ENCODE measurements around the gene C1GALT1. TPM values are rescaled to one million over a fixed set of nuclear protein-coding genes. Genes with fewer than 3 reads are reported as not detected.
"Not testable (repeated sequence)": the region's sequence is repeated elsewhere in the genome, so short reads cannot be mapped to it uniquely, and the experiment has no call there.

Gene C1GALT1
- 10 to 100 TPM in 3 of 4 donors, 1 to 10 TPM in 1; 10.0 to 62.0 (median 14.1) TPM for polyA plus RNA-seq
- long read RNA-seq, donor 1, full-length matches to known transcripts = 44 of 95 reads
- long read RNA-seq, donor 1, partial matches to known transcripts = 51 of 95 reads
- long read RNA-seq, donor 1, other reads (novel, unspliced or antisense) = 0 of 95 reads
- long read RNA-seq, donor 2, full-length matches to known transcripts = 3 of 8 reads
- long read RNA-seq, donor 2, partial matches to known transcripts = 5 of 8 reads
- long read RNA-seq, donor 2, other reads (novel, unspliced or antisense) = 0 of 8 reads
- long read RNA-seq, donor 3, full-length matches to known transcripts = 8 of 17 reads
- long read RNA-seq, donor 3, partial matches to known transcripts = 9 of 17 reads
- long read RNA-seq, donor 3, other reads (novel, unspliced or antisense) = 0 of 17 reads
- long read RNA-seq, donor 4 = 0 reads
- long read RNA-seq, donor 5, full-length matches to known transcripts = 3 of 3 reads
- long read RNA-seq, donor 5, partial matches to known transcripts = 0 of 3 reads
- long read RNA-seq, donor 5, other reads (novel, unspliced or antisense) = 0 of 3 reads
- long read RNA-seq, donor 6, full-length matches to known transcripts = 11 of 19 reads
- long read RNA-seq, donor 6, partial matches to known transcripts = 8 of 19 reads
- long read RNA-seq, donor 6, other reads (novel, unspliced or antisense) = 0 of 19 reads
- long read RNA-seq, donor 7, full-length matches to known transcripts = 11 of 17 reads
- long read RNA-seq, donor 7, partial matches to known transcripts = 6 of 17 reads
- long read RNA-seq, donor 7, other reads (novel, unspliced or antisense) = 0 of 17 reads
- long read RNA-seq, donor 8 = 0 reads
- long read RNA-seq, donor 9, full-length matches to known transcripts = 2 of 2 reads
- long read RNA-seq, donor 9, partial matches to known transcripts = 0 of 2 reads
- long read RNA-seq, donor 9, other reads (novel, unspliced or antisense) = 0 of 2 reads
- long read RNA-seq, donor 10, full-length matches to known transcripts = 12 of 22 reads
- long read RNA-seq, donor 10, partial matches to known transcripts = 10 of 22 reads
- long read RNA-seq, donor 10, other reads (novel, unspliced or antisense) = 0 of 22 reads

DNA sequence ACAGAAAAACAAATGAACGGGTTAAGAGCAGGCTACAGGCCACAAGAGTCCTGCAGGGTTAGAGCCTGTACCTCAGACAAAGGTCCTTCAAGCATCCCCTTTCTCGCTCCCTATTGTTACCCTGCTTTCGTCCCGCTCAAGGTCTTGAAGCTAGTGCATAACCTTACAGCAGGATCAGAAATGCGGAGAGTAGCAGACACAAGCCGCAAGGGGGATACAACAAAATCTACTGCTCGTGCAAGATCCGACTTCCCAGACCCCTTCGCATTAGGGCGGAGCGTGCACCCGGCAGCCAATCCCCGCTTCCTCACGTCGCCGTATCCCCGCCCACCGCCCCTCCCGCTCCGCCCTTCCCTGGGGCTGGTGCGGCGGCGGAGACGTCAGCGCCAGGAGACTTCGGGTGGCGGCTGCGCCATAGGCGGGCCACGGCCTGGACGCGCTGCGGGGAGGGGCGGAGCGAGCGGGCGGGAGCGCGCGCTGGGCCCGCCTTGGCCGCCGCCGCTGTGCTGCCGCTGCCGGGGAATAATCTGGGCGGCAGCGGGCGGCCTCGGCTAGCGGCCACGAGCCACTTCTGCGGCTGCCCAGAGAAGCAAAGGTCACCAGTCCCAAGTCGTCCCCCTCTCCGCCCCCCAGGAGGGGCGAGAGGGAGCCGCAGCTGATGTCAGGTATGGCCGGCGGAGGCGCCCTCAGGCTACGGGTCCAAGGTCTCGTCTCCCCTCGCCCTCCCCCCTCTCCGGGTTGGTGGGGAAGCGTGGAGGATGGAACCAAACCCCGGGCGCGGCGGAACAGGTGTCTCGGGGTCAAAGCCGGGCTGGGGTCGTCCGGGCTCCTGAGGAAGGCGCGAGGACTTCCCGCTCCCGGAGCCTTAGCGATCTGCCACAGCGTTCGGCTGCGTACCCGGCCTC is at the start of gene C1GALT1:
TSS of gene C1GALT1 (plus strand) at position 389 of the 905 bp plus-strand sequence. CDS start 51,776 bp downstream, outside the sequence.
- peak within 1 kb of the TSS; percentile 96 to 99 (median 97) for H3K27ac ChIP-seq (ENCODE audit: low read depth in 1 of 3, low read length in 2 of 3)
- WGBS, 3 donors = 0 to 1% (median 0%) methylated on average over 53 to 82 of the region's 82 CpGs
- H3K36me3 ChIP-seq (ENCODE audit: control insufficient read depth in 3 of 3, insufficient read depth in 2 of 3, low read depth in 1 of 3, low read length in 3 of 3) = no peaks in the 10 kb centered on the region
- peak within 1 kb of the TSS; percentile 82 to 97 (median 95) for H3K4me3 ChIP-seq (ENCODE audit: low read depth in 1 of 3, low read length in 3 of 3)
- FAIRE-seq (no peak), DNase-seq (peak; percentile 97 to 99)
- peaks cover 0 to 32% (median 14%) of the 10 kb centered on the region in 3 donors for H3K4me1 ChIP-seq (ENCODE audit: control insufficient read depth in 3 of 3, insufficient read depth in 2 of 3, low read depth in 1 of 3, low read length in 2 of 3)
- H3K9me3 ChIP-seq (ENCODE audit: control insufficient read depth in 2 of 2, insufficient read depth in 1 of 2, low read depth in 1 of 2, low read length in 1 of 2) = no peaks in the 10 kb centered on the region
- H3K27me3 ChIP-seq (ENCODE audit: control insufficient read depth in 3 of 3, insufficient read depth in 3 of 3, low read length in 3 of 3) = no peaks in the 10 kb centered on the region

DNA sequence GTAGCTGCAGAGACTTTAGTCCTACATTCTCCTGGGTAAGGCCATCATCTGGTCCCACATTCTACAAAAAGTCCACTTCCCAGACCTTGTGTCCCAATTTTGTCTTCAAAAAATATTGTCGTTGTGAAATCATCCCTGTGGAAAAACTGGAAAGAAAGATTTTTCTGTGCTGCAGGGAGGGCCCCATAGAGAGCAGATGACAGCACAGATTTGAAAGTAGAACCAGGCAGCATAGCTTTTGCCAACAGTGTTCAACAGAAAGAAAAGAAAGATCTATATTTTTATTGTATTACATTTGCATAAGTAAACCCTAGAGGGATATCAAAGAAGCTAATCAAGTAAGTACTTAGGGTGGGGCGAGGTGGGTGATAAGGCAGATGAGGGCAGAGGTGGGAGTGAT is 48.3 kb upstream of the C1GALT1 start:
- H3K9me3 ChIP-seq (ENCODE audit: control insufficient read depth in 2 of 2, insufficient read depth in 1 of 2, low read depth in 1 of 2, low read length in 1 of 2) = no peaks in the 10 kb centered on the region
- DNase-seq (peak in 1 of 2 donors; percentile 43), FAIRE-seq (no peak)
- no peaks in the 10 kb centered on the region for H3K36me3 ChIP-seq (ENCODE audit: control insufficient read depth in 3 of 3, insufficient read depth in 2 of 3, low read depth in 1 of 3, low read length in 3 of 3)
- 8 to 47% (median 31%) methylated on average over 2 of the region's 2 CpGs for WGBS, 3 donors
- no peak overlapping the region for H3K27ac ChIP-seq (ENCODE audit: low read depth in 1 of 3, low read length in 2 of 3)
- H3K27me3 ChIP-seq (ENCODE audit: control insufficient read depth in 3 of 3, insufficient read depth in 3 of 3, low read length in 3 of 3) = no peaks in the 10 kb centered on the region
- no peak overlapping the region for H3K4me3 ChIP-seq (ENCODE audit: low read depth in 1 of 3, low read length in 3 of 3)
- peaks cover 6 to 14% (median 13%) of the 10 kb centered on the region in 3 donors for H3K4me1 ChIP-seq (ENCODE audit: control insufficient read depth in 3 of 3, insufficient read depth in 2 of 3, low read depth in 1 of 3, low read length in 2 of 3)

DNA sequence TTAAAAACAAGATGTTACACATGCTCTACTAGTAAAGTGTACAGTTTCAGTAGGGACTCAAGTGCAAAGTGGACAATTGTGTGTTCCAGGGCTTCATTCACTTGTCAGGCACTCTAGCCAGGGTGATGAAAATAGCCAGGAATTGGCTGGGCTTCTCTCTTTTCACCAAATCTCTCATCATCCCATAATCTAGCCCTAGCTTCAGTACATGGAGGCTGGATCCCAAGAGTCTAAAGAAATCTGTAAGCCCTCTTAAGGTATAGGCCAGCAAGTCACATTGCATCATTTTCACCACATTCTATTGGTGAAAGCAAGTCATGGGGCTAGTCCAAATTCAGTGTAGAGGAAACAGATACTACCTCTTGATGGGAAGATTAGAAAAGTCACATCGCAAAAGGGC is 47.3 kb upstream of the C1GALT1 start:
- peaks cover 6 to 14% (median 13%) of the 10 kb centered on the region in 3 donors for H3K4me1 ChIP-seq (ENCODE audit: control insufficient read depth in 3 of 3, insufficient read depth in 2 of 3, low read depth in 1 of 3, low read length in 2 of 3)
- no peaks in the 10 kb centered on the region for H3K36me3 ChIP-seq (ENCODE audit: control insufficient read depth in 3 of 3, insufficient read depth in 2 of 3, low read depth in 1 of 3, low read length in 3 of 3)
- 68 to 98% (median 85%) methylated on average over 1 of the region's 1 CpG for WGBS, 3 donors
- no peaks in the 10 kb centered on the region for H3K9me3 ChIP-seq (ENCODE audit: control insufficient read depth in 2 of 2, insufficient read depth in 1 of 2, low read depth in 1 of 2, low read length in 1 of 2)
- H3K27ac ChIP-seq (ENCODE audit: low read depth in 1 of 3, low read length in 2 of 3) = no peak overlapping the region
- FAIRE-seq = no peak
- H3K4me3 ChIP-seq (ENCODE audit: low read depth in 1 of 3, low read length in 3 of 3) = no peak overlapping the region
- H3K27me3 ChIP-seq (ENCODE audit: control insufficient read depth in 3 of 3, insufficient read depth in 3 of 3, low read length in 3 of 3) = no peaks in the 10 kb centered on the region
- DNase-seq = no peak

DNA sequence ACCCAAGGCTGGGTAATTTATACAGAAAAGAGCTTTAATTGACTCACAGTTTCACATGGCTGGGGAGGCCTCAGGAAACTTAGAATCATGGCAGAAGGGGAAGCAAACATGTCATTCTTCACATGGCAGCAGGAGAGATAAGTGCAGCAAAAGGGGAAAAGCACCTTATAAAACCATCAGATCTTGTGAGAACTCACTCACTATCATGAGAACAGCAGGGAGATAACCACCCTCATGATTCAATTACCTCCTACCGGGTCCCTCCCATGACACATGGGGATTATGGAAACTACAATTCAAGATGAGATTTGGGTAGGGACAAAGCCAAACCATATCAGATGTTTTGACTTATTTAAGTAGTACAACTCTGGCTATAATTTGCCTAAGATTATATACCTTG is 46.4 kb upstream of the C1GALT1 start:
- H3K27ac ChIP-seq (ENCODE audit: low read depth in 1 of 3, low read length in 2 of 3) = peak overlapping the region; percentile 19 to 73 (median 41)
- WGBS, 3 donors = 11 to 36% (median 27%) methylated on average over 1 of the region's 1 CpG
- H3K4me1 ChIP-seq (ENCODE audit: control insufficient read depth in 3 of 3, insufficient read depth in 2 of 3, low read depth in 1 of 3, low read length in 2 of 3) = peaks cover 6 to 14% (median 13%) of the 10 kb centered on the region in 3 donors
- H3K27me3 ChIP-seq (ENCODE audit: control insufficient read depth in 3 of 3, insufficient read depth in 3 of 3, low read length in 3 of 3); DNase-seq; FAIRE-seq; H3K9me3 ChIP-seq (ENCODE audit: control insufficient read depth in 2 of 2, insufficient read depth in 1 of 2, low read depth in 1 of 2, low read length in 1 of 2); H3K36me3 ChIP-seq (ENCODE audit: control insufficient read depth in 3 of 3, insufficient read depth in 2 of 3, low read depth in 1 of 3, low read length in 3 of 3); H3K4me3 ChIP-seq (ENCODE audit: low read depth in 1 of 3, low read length in 3 of 3): not testable (repeated sequence)

DNA sequence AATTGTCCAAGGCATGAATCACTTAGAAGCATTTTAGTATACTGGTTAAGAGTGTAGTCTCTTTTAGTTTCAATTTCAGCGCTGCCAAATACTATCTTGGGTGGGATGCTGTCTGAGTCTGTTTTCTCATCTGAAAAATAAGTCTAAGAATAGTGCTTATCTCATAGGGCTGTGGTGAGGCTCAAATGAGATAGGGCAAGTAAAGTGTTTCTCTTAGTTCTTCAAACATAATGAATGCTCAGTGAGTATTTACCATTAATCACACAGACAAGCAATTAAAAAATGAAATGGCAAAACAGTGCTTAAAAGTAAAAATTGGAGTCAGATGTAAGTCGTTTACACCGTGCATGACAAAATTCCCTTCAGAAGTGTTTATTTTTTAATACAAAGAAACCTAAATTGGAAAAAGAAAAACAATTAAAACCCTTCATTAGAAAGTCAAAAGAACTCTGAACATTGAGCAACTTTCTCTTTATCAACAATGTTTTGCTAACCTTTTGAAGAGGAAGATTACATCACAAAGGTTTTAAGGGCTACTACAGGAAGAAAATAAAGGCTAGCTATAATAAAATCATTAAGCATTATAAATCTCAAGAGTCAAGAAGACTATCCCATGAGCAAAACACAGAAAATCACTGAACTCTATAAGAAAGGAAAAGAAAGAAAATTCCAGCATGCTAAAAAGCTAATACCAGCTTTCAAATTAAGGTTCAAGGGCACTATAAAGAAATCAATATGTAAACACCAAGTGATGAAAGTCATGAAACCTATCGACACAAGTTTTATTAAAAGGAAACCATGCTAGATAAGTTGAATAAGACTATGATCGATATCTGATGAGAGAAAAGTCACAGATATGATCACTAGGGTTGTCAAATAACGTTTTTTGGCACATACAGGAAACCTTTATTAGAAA is 45.6 kb upstream of the C1GALT1 start:
- peak; percentile 39 to 65 for DNase-seq
- peak overlapping the region; percentile 19 to 73 (median 41) for H3K27ac ChIP-seq (ENCODE audit: low read depth in 1 of 3, low read length in 2 of 3)
- peaks cover 6 to 13% (median 12%) of the 10 kb centered on the region in 3 donors for H3K4me1 ChIP-seq (ENCODE audit: control insufficient read depth in 3 of 3, insufficient read depth in 2 of 3, low read depth in 1 of 3, low read length in 2 of 3)
- WGBS, 3 donors = 9 to 37% (median 22%) methylated on average over 6 of the region's 6 CpGs
- no peaks in the 10 kb centered on the region for H3K9me3 ChIP-seq (ENCODE audit: control insufficient read depth in 2 of 2, insufficient read depth in 1 of 2, low read depth in 1 of 2, low read length in 1 of 2)
- peak overlapping the region in 1 of 3 donors; percentile 19 for H3K4me3 ChIP-seq (ENCODE audit: low read depth in 1 of 3, low read length in 3 of 3)
- no peak for FAIRE-seq
- no peaks in the 10 kb centered on the region for H3K36me3 ChIP-seq (ENCODE audit: control insufficient read depth in 3 of 3, insufficient read depth in 2 of 3, low read depth in 1 of 3, low read length in 3 of 3)
- H3K27me3 ChIP-seq (ENCODE audit: control insufficient read depth in 3 of 3, insufficient read depth in 3 of 3, low read length in 3 of 3) = no peaks in the 10 kb centered on the region

DNA sequence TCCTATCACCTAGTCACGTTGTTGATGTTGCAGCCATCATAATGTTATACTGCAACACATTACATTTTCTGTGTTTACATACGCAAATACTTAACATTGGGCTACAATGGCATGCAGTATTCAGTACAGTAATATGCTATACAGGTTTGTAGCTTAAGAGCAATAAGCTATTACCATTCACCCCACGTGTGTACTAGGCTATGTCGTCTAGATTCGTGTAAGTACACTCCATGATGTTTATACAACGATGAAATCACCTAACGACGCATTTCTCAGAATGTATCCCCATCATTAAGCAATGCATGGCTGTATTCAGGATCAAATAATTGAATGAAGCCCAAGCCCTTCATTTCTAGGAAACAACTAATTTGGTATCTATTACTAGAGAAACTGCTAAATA is 43.4 kb upstream of the C1GALT1 start:
- H3K4me1 ChIP-seq (ENCODE audit: control insufficient read depth in 3 of 3, insufficient read depth in 2 of 3, low read depth in 1 of 3, low read length in 2 of 3) = peaks cover 2 to 13% (median 7%) of the 10 kb centered on the region in 3 donors
- DNase-seq = no peak
- no peaks in the 10 kb centered on the region for H3K27me3 ChIP-seq (ENCODE audit: control insufficient read depth in 3 of 3, insufficient read depth in 3 of 3, low read length in 3 of 3)
- no peak overlapping the region for H3K27ac ChIP-seq (ENCODE audit: low read depth in 1 of 3, low read length in 2 of 3)
- FAIRE-seq = no peak
- WGBS, 3 donors = 89 to 93% (median 93%) methylated on average over 8 of the region's 8 CpGs
- H3K9me3 ChIP-seq (ENCODE audit: control insufficient read depth in 2 of 2, insufficient read depth in 1 of 2, low read depth in 1 of 2, low read length in 1 of 2) = no peaks in the 10 kb centered on the region
- H3K4me3 ChIP-seq (ENCODE audit: low read depth in 1 of 3, low read length in 3 of 3) = no peak overlapping the region
- no peaks in the 10 kb centered on the region for H3K36me3 ChIP-seq (ENCODE audit: control insufficient read depth in 3 of 3, insufficient read depth in 2 of 3, low read depth in 1 of 3, low read length in 3 of 3)

DNA sequence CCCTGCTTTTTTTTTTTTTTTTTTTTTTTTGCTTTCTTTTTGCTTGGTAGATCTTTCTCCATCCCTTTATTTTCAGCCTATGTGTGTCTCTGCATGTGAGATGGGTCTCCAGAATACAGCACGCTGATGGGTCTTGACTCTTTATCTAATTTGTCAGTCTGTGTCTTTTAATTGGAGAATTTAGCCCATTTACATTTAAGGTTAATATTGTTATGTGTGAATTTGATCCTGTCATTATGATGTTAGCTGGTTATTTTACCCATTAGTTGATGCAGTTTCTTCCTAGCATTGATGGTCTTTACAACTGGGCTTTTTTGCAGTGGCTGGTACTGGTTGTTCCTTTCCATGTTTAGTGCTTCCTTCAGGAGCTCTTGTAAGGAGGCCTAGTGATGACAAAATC is 38.9 kb upstream of the C1GALT1 start:
- not testable (repeated sequence) for H3K27ac ChIP-seq (ENCODE audit: low read depth in 1 of 3, low read length in 2 of 3); H3K4me1 ChIP-seq (ENCODE audit: control insufficient read depth in 3 of 3, insufficient read depth in 2 of 3, low read depth in 1 of 3, low read length in 2 of 3); FAIRE-seq; DNase-seq; H3K4me3 ChIP-seq (ENCODE audit: low read depth in 1 of 3, low read length in 3 of 3); H3K36me3 ChIP-seq (ENCODE audit: control insufficient read depth in 3 of 3, insufficient read depth in 2 of 3, low read depth in 1 of 3, low read length in 3 of 3); H3K27me3 ChIP-seq (ENCODE audit: control insufficient read depth in 3 of 3, insufficient read depth in 3 of 3, low read length in 3 of 3)
- H3K9me3 ChIP-seq (ENCODE audit: control insufficient read depth in 2 of 2, insufficient read depth in 1 of 2, low read depth in 1 of 2, low read length in 1 of 2) = peaks cover 1 to 13% of the 10 kb centered on the region in 2 donors
- 91 to 94% (median 93%) methylated on average over 1 of the region's 1 CpG for WGBS, 3 donors
